ENCODE measurements around the gene PCCA.

GRCh38 chr13:100244431-100244830, 155.5 kb downstream of the PCCA start:
- TF ChIP-seq SMC3 (IDR thresholded peaks at IDR 0.05; ENCODE audit: low read length) (no peak), ZBTB10 (CRISPR knock-in tag; IDR thresholded peaks at IDR 0.05; ENCODE audit: borderline replicate concordance) (no peak), POLR2A (IDR thresholded peaks at IDR 0.05; ENCODE audit: insufficient read depth in 1 of 2, low read depth in 2 of 2, low read length in 2 of 2) (no peak), ZFP1 (CRISPR knock-in tag; IDR thresholded peaks at IDR 0.05) (no peak), BHLHE40 (IDR thresholded peaks at IDR 0.05; ENCODE audit: low read length) (no peak), ZBTB7A (CRISPR knock-in tag; IDR thresholded peaks at IDR 0.05) (no peak), FOXM1 (CRISPR knock-in tag; IDR thresholded peaks at IDR 0.05) (no peak)
- TF ChIP-seq, protein P1, sequence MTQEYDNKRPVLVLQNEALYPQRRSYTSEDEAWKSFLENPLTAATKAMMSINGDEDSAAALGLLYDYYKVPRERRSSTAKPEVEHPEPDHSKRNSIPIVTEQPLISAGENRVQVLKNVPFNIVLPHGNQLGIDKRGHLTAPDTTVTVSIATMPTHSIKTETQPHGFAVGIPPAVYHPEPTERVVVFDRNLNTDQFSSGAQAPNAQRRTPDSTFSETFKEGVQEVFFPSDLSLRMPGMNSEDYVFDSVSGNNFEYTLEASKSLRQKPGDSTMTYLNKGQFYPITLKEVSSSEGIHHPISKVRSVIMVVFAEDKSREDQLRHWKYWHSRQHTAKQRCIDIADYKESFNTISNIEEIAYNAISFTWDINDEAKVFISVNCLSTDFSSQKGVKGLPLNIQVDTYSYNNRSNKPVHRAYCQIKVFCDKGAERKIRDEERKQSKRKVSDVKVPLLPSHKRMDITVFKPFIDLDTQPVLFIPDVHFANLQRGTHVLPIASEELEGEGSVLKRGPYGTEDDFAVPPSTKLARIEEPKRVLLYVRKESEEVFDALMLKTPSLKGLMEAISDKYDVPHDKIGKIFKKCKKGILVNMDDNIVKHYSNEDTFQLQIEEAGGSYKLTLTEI (CRISPR knock-in tag; conservative IDR thresholded peaks at IDR 0.05) = no peak
- TF ChIP-seq, protein P2, sequence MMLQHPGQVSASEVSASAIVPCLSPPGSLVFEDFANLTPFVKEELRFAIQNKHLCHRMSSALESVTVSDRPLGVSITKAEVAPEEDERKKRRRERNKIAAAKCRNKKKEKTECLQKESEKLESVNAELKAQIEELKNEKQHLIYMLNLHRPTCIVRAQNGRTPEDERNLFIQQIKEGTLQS (CRISPR knock-in tag; IDR thresholded peaks at IDR 0.05) = no peak
